ENCODE data around the gene MAPKAPK3.

The MAPKAPK3 gene

GRCh38 chr3:50617096-50617791, at the start of gene MAPKAPK3:
Gene MAPKAPK3 (plus strand): TSS chr3:50617151. CDS start chr3:50617566, 415 bp downstream.
- H3K27me3 Mint-ChIP-seq, result no peaks in the 10 kb centered on the region
- peaks cover 67% of the 10 kb centered on the region for H3K4me1 Mint-ChIP-seq
- H3K36me3 Mint-ChIP-seq, result peaks cover 2% of the 10 kb centered on the region
- H3K4me3 Mint-ChIP-seq, result peak within 1 kb of the TSS; percentile 95
- H3K27ac Mint-ChIP-seq, result peak within 1 kb of the TSS; percentile 96
- no peaks in the 10 kb centered on the region for H3K9me3 Mint-ChIP-seq

GRCh38 chr3:50567386-50568167, 49.4 kb upstream of the MAPKAPK3 start, which contains the start of gene C3orf18:
Gene C3orf18 (minus strand): TSS chr3:50567747. CDS start chr3:50565699, 2,048 bp downstream.
- Mint-ChIP-seq H3K36me3 (no peaks in the 10 kb centered on the region), H3K9me3 (no peaks in the 10 kb centered on the region), H3K27me3 (no peaks in the 10 kb centered on the region), H3K4me1 (peaks cover 47% of the 10 kb centered on the region), H3K4me3 (peak within 1 kb of the TSS; percentile 92), H3K27ac (peak within 1 kb of the TSS; percentile 97)

GRCh38 chr3:50568947-50569749, 47.8 kb upstream of the MAPKAPK3 start, which contains the start of gene HEMK1:
Gene HEMK1 (plus strand): TSS chr3:50569522. CDS start chr3:50571105, 1,583 bp downstream.
- H3K27me3 Mint-ChIP-seq, result no peaks in the 10 kb centered on the region
- H3K9me3 Mint-ChIP-seq, result no peaks in the 10 kb centered on the region
- H3K4me1 Mint-ChIP-seq, result peaks cover 62% of the 10 kb centered on the region
- H3K36me3 Mint-ChIP-seq, result no peaks in the 10 kb centered on the region
- peak within 1 kb of the TSS; percentile 91 for H3K27ac Mint-ChIP-seq
- H3K4me3 Mint-ChIP-seq, result peak within 1 kb of the TSS; percentile 92

- Mint-ChIP-seq H3K9me3 (no peaks in the 10 kb centered on the region), H3K27me3 (no peaks in the 10 kb centered on the region), H3K36me3 (no peaks in the 10 kb centered on the region), H3K27ac (peak overlapping the region; percentile 85), H3K4me3 (peak overlapping the region; percentile 92), H3K4me1 (peaks cover 73% of the 10 kb centered on the region)
Observed at GRCh38 chr3:50570508-50571279, 46.3 kb upstream of the MAPKAPK3 start.

GRCh38 chr3:50571486-50571885, 45.5 kb upstream of the MAPKAPK3 start:
- Mint-ChIP-seq H3K36me3 (no peaks in the 10 kb centered on the region), H3K27ac (peak overlapping the region; percentile 65), H3K4me3 (peak overlapping the region; percentile 92), H3K4me1 (peaks cover 76% of the 10 kb centered on the region), H3K27me3 (no peaks in the 10 kb centered on the region), H3K9me3 (no peaks in the 10 kb centered on the region)

GRCh38 chr3:50572158-50572557, 44.8 kb upstream of the MAPKAPK3 start:
- peak overlapping the region; percentile 66 for H3K4me3 Mint-ChIP-seq
- peak overlapping the region; percentile 84 for H3K27ac Mint-ChIP-seq
- H3K9me3 Mint-ChIP-seq, result no peaks in the 10 kb centered on the region
- H3K36me3 Mint-ChIP-seq, result no peaks in the 10 kb centered on the region
- H3K27me3 Mint-ChIP-seq, result no peaks in the 10 kb centered on the region
- peaks cover 72% of the 10 kb centered on the region for H3K4me1 Mint-ChIP-seq

- Mint-ChIP-seq H3K27ac (peak overlapping the region; percentile 84), H3K4me3 (peak overlapping the region; percentile 51), H3K9me3 (no peaks in the 10 kb centered on the region), H3K4me1 (peaks cover 75% of the 10 kb centered on the region), H3K36me3 (peaks cover 2% of the 10 kb centered on the region), H3K27me3 (no peaks in the 10 kb centered on the region)
Observed at GRCh38 chr3:50572801-50573371, 44.1 kb upstream of the MAPKAPK3 start.

- peaks cover 72% of the 10 kb centered on the region for H3K4me1 Mint-ChIP-seq
- H3K9me3 Mint-ChIP-seq, result no peaks in the 10 kb centered on the region
- H3K27ac Mint-ChIP-seq, result peak overlapping the region; percentile 84
- H3K27me3 Mint-ChIP-seq, result no peaks in the 10 kb centered on the region
- peak overlapping the region; percentile 15 for H3K4me3 Mint-ChIP-seq
- peaks cover 2% of the 10 kb centered on the region for H3K36me3 Mint-ChIP-seq
Observed at GRCh38 chr3:50573566-50574443, 43.1 kb upstream of the MAPKAPK3 start.

GRCh38 chr3:50574444-50574831, 42.5 kb upstream of the MAPKAPK3 start:
- H3K9me3 Mint-ChIP-seq, result no peaks in the 10 kb centered on the region
- H3K4me1 Mint-ChIP-seq, result peaks cover 72% of the 10 kb centered on the region
- H3K36me3 Mint-ChIP-seq, result peaks cover 3% of the 10 kb centered on the region
- peak overlapping the region; percentile 84 for H3K27ac Mint-ChIP-seq
- H3K27me3 Mint-ChIP-seq, result no peaks in the 10 kb centered on the region
- H3K4me3 Mint-ChIP-seq, result no peak overlapping the region

GRCh38 chr3:50575372-50575771, 41.6 kb upstream of the MAPKAPK3 start:
- peaks cover 68% of the 10 kb centered on the region for H3K4me1 Mint-ChIP-seq
- H3K36me3 Mint-ChIP-seq, result peaks cover 6% of the 10 kb centered on the region
- peak overlapping the region; percentile 84 for H3K27ac Mint-ChIP-seq
- H3K27me3 Mint-ChIP-seq, result no peaks in the 10 kb centered on the region
- H3K9me3 Mint-ChIP-seq, result no peaks in the 10 kb centered on the region
- no peak overlapping the region for H3K4me3 Mint-ChIP-seq

GRCh38 chr3:50577348-50577747, 39.6 kb upstream of the MAPKAPK3 start:
- H3K4me1 Mint-ChIP-seq, result peaks cover 63% of the 10 kb centered on the region
- no peak overlapping the region for H3K4me3 Mint-ChIP-seq
- H3K36me3 Mint-ChIP-seq, result peaks cover 7% of the 10 kb centered on the region
- no peaks in the 10 kb centered on the region for H3K27me3 Mint-ChIP-seq
- no peak overlapping the region for H3K27ac Mint-ChIP-seq
- H3K9me3 Mint-ChIP-seq, result no peaks in the 10 kb centered on the region

- no peak overlapping the region for H3K27ac Mint-ChIP-seq
- no peaks in the 10 kb centered on the region for H3K27me3 Mint-ChIP-seq
- no peak overlapping the region for H3K4me3 Mint-ChIP-seq
- peaks cover 15% of the 10 kb centered on the region for H3K36me3 Mint-ChIP-seq
- no peaks in the 10 kb centered on the region for H3K9me3 Mint-ChIP-seq
- peaks cover 50% of the 10 kb centered on the region for H3K4me1 Mint-ChIP-seq
Observed at GRCh38 chr3:50580683-50581458, 36.1 kb upstream of the MAPKAPK3 start.

- peak overlapping the region; percentile 35 for H3K27ac Mint-ChIP-seq
- peaks cover 15% of the 10 kb centered on the region for H3K36me3 Mint-ChIP-seq
- peaks cover 46% of the 10 kb centered on the region for H3K4me1 Mint-ChIP-seq
- H3K27me3 Mint-ChIP-seq, result no peaks in the 10 kb centered on the region
- H3K4me3 Mint-ChIP-seq, result no peak overlapping the region
- H3K9me3 Mint-ChIP-seq, result no peaks in the 10 kb centered on the region
Observed at GRCh38 chr3:50581459-50581842, 35.5 kb upstream of the MAPKAPK3 start.
